ENCODE data around the gene NEO1.

DNA sequence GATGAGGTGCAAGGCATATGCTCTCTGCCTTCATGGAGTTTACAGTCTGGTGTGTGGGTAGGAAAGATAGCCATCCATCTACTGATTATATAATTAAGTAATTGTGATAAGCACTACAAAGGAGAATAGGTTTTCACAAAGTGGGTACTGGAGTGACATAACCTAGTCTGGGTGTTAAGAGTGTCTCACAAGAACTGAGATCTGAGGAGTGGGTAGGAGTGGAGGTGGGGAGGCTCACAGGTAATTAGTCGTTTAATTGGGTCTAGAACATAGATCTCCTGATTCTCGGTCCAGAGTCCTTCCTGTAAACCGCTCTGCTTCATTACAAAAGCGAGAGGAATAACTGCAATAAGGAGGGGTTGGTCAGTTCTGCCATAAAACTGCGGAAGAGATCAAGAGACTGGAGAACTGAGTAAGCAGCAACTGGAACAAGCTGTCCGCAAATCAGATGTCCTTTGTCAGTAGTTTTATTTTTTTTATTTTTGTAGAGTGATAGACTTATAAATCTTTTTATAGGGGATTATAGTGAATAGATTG, 2.2 kb downstream of the NEO1 start:
- TF ChIP-seq POLR2A (IDR thresholded peaks at IDR 0.05; ENCODE audit: low read depth, low read length) (no peak), TAF1 (IDR thresholded peaks at IDR 0.05; ENCODE audit: borderline replicate concordance, low read depth, low read length) (no peak)

Measured in GM12892 (cell line).